HepG2 (cell line): ENCODE data around the gene UGCG. TPM values are rescaled to one million over a fixed set of nuclear protein-coding genes. Genes with fewer than 3 reads are reported as not detected.

Experiments used
- HDAC1 ChIP-seq: sonication (generic); formaldehyde crosslinking; IDR thresholded peaks from 2 replicates; pipeline ENCODE4 v1.5.1; 2020; ENCODE audit warnings: mild to moderate bottlenecking, missing genetic modification reagents
- HNRNPK ChIP-seq: fragments of 200-400 bp; formaldehyde crosslinking; IDR thresholded peaks from 2 replicates; pipeline ENCODE4 v1.6.1; 2018; ENCODE audit warnings: low read length, low read depth, moderate library complexity, mild to moderate bottlenecking; ENCODE audit not compliant: poor library complexity, severe bottlenecking
- MAFG ChIP-seq: sonication (generic); formaldehyde crosslinking; IDR thresholded peaks from 2 replicates; pipeline ENCODE4 v1.5.1; 2020; ENCODE audit warnings: mild to moderate bottlenecking, missing genetic modification reagents
- MIER3 ChIP-seq: IDR thresholded peaks from 2 replicates; pipeline ENCODE4 v1.6.1; 2016; ENCODE audit warnings: missing compliant biosample characterization, borderline replicate concordance
- NRL ChIP-seq: sonication (generic); formaldehyde crosslinking; IDR thresholded peaks from 2 replicates; pipeline ENCODE4 v1.5.0; 2020; ENCODE audit warnings: missing genetic modification reagents, mild to moderate bottlenecking, moderate library complexity, borderline replicate concordance
- SMAD3 ChIP-seq: sonication (generic); formaldehyde crosslinking; IDR thresholded peaks from 2 replicates; pipeline ENCODE4 v1.4.0; 2020; ENCODE audit warnings: missing genetic modification reagents
- SMARCE1 ChIP-seq: fragments of 450-650 bp; IDR thresholded peaks from 2 replicates; pipeline ENCODE4 v1.6.1; 2017; ENCODE audit warnings: borderline replicate concordance
- STAG1 ChIP-seq: sonication (generic); formaldehyde crosslinking; IDR thresholded peaks from 2 replicates; pipeline ENCODE4 v1.4.0; 2020; ENCODE audit warnings: missing genetic modification reagents
- TBL1XR1 ChIP-seq: fragments of 150-350 bp; IDR thresholded peaks from 2 replicates; pipeline ENCODE4 v1.6.1; 2014; ENCODE audit warnings: borderline replicate concordance, low read length; ENCODE audit not compliant: partially characterized antibody
- TCF12 ChIP-seq, 2 experiments: fragments of 450-650 bp in 1 of 2; sonication (generic) in 1 of 2; formaldehyde crosslinking in 1 of 2; IDR thresholded peaks; 2 replicates each; pipeline versions ENCODE4 v1.6.1 to v1.8.0; 2017 to 2022; ENCODE audit warnings: antibody characterized with exemption in 1 of 2, mild to moderate bottlenecking in 1 of 2, missing genetic modification reagents in 1 of 2, moderate library complexity in 1 of 2
- TCF7L2 ChIP-seq: IDR thresholded peaks from 2 replicates; pipeline ENCODE4 v1.6.1; 2011; ENCODE audit warnings: mild to moderate bottlenecking, low read depth, low read length, moderate library complexity
- TEAD3 ChIP-seq: optimal IDR thresholded peaks from 2 replicates; pipeline ENCODE3; 2016; ENCODE audit warnings: borderline replicate concordance
- WIZ ChIP-seq: sonication (generic); formaldehyde crosslinking; IDR thresholded peaks from 2 replicates; pipeline ENCODE4 v1.5.1; 2020; ENCODE audit warnings: mild to moderate bottlenecking, missing genetic modification reagents
- XRCC5 ChIP-seq: fragments of 200-400 bp; formaldehyde crosslinking; optimal IDR thresholded peaks from 2 replicates; pipeline ENCODE3; 2017; ENCODE audit warnings: mild to moderate bottlenecking, low read length
- ZNF234 ChIP-seq: sonication (generic); formaldehyde crosslinking; conservative IDR thresholded peaks from 2 replicates; pipeline ENCODE4 v1.5.1; 2020; ENCODE audit warnings: mild to moderate bottlenecking, missing genetic modification reagents
- ZNF460 ChIP-seq: sonication (generic); formaldehyde crosslinking; IDR thresholded peaks from 2 replicates; pipeline ENCODE4 v1.5.1; 2020; ENCODE audit warnings: missing genetic modification reagents, mild to moderate bottlenecking, borderline replicate concordance
- ZNF569 ChIP-seq: sonication (generic); formaldehyde crosslinking; IDR thresholded peaks from 2 replicates; pipeline ENCODE4 v1.5.0; 2020; ENCODE audit warnings: mild to moderate bottlenecking, missing genetic modification reagents, moderate library complexity, borderline replicate concordance
- ZNF572 ChIP-seq: sonication (generic); formaldehyde crosslinking; IDR thresholded peaks from 2 replicates; pipeline ENCODE4 v1.5.1; 2020; ENCODE audit warnings: mild to moderate bottlenecking, missing genetic modification reagents
- ZNF616 ChIP-seq: sonication (generic); formaldehyde crosslinking; IDR thresholded peaks from 2 replicates; pipeline ENCODE4 v1.5.0; 2020; ENCODE audit warnings: low read depth, mild to moderate bottlenecking, missing genetic modification reagents
- ZNF746 ChIP-seq: sonication (generic); formaldehyde crosslinking; IDR thresholded peaks from 2 replicates; pipeline ENCODE4 v1.8.0; 2022; ENCODE audit warnings: mild to moderate bottlenecking, missing genetic modification reagents
- ZZZ3 ChIP-seq: sonication (generic); formaldehyde crosslinking; IDR thresholded peaks from 2 replicates; pipeline ENCODE4 v1.4.0; 2020; ENCODE audit warnings: missing genetic modification reagents, mild to moderate bottlenecking, borderline replicate concordance
- polyA plus RNA-seq, 8 experiments: library from polyadenylated mRNA; depleted of rRNA in 3 of 8; stranded (reverse) in 7 of 8; unstranded in 1 of 8; fragments of >200 nt; fragmentation: Illumina TruSeq in 4 of 8; extraction: Trizol in 4 of 8; gene quantifications; 2 replicates each; pipeline versions ENCODE4 v1.2.1 to v1.2.3, GENCODE V29; 2011 to 2016; ENCODE audit warnings: low read depth in 4 of 8, missing spikeins in 1 of 8, mixed read lengths in 1 of 8; ENCODE audit not compliant: insufficient read depth in 1 of 8
- total RNA-seq, 5 experiments: library from RNA; depleted of rRNA; stranded (reverse); fragments of >200 nt; fragmentation: Illumina TruSeq; extraction: Trizol; gene quantifications; 2 replicates each; pipeline ENCODE4 v1.2.3, GENCODE V29; 2016; ENCODE audit warnings: low read depth in 1 of 5
- TF ChIP-seq, protein P1 (sequence below): sonication (generic); formaldehyde crosslinking; IDR thresholded peaks from 2 replicates; pipeline ENCODE4 v1.4.0; 2020; ENCODE audit warnings: missing genetic modification reagents
- TF ChIP-seq, protein P2 (sequence below): sonication (generic); formaldehyde crosslinking; IDR thresholded peaks from 2 replicates; pipeline ENCODE4 v1.5.1; 2020; ENCODE audit warnings: mild to moderate bottlenecking, missing genetic modification reagents, moderate library complexity

UGCG gene
- total and polyA plus RNA-seq, 2 of the 13 experiments (the other 11 are each of a cell fraction or from before 2014, with no cell fraction given), result 10.5 to 13.9 TPM

DNA sequence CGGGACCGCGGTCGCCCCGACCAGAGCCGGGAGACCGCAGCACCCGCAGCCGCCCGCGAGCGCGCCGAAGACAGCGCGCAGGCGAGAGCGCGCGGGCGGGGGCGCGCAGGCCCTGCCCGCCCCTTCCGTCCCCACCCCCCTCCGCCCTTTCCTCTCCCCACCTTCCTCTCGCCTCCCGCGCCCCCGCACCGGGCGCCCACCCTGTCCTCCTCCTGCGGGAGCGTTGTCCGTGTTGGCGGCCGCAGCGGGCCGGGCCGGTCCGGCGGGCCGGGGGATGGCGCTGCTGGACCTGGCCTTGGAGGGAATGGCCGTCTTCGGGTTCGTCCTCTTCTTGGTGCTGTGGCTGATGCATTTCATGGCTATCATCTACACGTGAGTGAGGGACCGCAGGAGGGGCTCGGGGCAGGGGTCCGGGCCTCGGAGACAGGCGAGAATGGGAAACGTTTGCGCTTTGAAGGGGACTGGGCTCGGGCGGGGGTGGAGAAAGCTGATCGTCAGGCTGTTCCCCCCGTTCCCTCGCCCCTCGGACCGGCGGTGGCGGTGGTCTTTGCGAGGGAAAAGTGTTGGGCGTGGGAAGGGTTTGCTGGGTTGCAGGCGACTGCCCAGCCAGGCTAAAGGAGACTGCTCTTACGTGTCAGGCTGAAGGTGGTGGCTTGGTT, 457 bp downstream of the UGCG start (continued):
- TF ChIP-seq WIZ (CRISPR knock-in tag) (no peak), ZNF234 (CRISPR knock-in tag) (no peak), ZNF746 (CRISPR knock-in tag) (peak; percentile 46; the same call in 1 of the 2 replicates), TEAD3 (CRISPR knock-in tag) (no peak), TCF12 (IDR thresholded peaks at IDR 0.05) (no peak), TCF12 (CRISPR knock-in tag; IDR thresholded peaks at IDR 0.05) (no peak), MAFG (no peak), STAG1 (CRISPR knock-in tag) (no peak), ZNF460 (CRISPR knock-in tag) (no peak), ZNF572 (CRISPR knock-in tag) (0 out of 2 replicates have a peak, but pooled peaks have one; percentile 54), MIER3 (CRISPR knock-in tag) (no peak), HNRNPK (peak; percentile 81), SMARCE1 (no peak), XRCC5 (no peak), NRL (CRISPR knock-in tag) (peak; percentile 40; the same call in 1 of the 2 replicates), TCF7L2 (no peak), HDAC1 (CRISPR knock-in tag) (peak; percentile 51; the same call in 1 of the 2 replicates), TBL1XR1 (no peak), ZNF569 (CRISPR knock-in tag) (no peak), ZNF616 (CRISPR knock-in tag) (no peak), ZZZ3 (CRISPR knock-in tag) (no peak), SMAD3 (CRISPR knock-in tag) (no peak; the same call in 1 of the 2 replicates)
- TF ChIP-seq, protein P1, sequence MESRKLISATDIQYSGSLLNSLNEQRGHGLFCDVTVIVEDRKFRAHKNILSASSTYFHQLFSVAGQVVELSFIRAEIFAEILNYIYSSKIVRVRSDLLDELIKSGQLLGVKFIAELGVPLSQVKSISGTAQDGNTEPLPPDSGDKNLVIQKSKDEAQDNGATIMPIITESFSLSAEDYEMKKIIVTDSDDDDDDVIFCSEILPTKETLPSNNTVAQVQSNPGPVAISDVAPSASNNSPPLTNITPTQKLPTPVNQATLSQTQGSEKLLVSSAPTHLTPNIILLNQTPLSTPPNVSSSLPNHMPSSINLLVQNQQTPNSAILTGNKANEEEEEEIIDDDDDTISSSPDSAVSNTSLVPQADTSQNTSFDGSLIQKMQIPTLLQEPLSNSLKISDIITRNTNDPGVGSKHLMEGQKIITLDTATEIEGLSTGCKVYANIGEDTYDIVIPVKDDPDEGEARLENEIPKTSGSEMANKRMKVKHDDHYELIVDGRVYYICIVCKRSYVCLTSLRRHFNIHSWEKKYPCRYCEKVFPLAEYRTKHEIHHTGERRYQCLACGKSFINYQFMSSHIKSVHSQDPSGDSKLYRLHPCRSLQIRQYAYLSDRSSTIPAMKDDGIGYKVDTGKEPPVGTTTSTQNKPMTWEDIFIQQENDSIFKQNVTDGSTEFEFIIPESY (CRISPR knock-in tag), result no peak
- TF ChIP-seq, protein P2, sequence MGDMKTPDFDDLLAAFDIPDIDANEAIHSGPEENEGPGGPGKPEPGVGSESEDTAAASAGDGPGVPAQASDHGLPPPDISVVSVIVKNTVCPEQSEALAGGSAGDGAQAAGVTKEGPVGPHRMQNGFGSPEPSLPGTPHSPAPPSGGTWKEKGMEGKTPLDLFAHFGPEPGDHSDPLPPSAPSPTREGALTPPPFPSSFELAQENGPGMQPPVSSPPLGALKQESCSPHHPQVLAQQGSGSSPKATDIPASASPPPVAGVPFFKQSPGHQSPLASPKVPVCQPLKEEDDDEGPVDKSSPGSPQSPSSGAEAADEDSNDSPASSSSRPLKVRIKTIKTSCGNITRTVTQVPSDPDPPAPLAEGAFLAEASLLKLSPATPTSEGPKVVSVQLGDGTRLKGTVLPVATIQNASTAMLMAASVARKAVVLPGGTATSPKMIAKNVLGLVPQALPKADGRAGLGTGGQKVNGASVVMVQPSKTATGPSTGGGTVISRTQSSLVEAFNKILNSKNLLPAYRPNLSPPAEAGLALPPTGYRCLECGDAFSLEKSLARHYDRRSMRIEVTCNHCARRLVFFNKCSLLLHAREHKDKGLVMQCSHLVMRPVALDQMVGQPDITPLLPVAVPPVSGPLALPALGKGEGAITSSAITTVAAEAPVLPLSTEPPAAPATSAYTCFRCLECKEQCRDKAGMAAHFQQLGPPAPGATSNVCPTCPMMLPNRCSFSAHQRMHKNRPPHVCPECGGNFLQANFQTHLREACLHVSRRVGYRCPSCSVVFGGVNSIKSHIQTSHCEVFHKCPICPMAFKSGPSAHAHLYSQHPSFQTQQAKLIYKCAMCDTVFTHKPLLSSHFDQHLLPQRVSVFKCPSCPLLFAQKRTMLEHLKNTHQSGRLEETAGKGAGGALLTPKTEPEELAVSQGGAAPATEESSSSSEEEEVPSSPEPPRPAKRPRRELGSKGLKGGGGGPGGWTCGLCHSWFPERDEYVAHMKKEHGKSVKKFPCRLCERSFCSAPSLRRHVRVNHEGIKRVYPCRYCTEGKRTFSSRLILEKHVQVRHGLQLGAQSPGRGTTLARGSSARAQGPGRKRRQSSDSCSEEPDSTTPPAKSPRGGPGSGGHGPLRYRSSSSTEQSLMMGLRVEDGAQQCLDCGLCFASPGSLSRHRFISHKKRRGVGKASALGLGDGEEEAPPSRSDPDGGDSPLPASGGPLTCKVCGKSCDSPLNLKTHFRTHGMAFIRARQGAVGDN, result peak; percentile 60
